ENCODE measurements around the gene HEPACAM.

Gene HEPACAM

GRCh38 chr11:124892750-124893454 lies 42.9 kb downstream of the HEPACAM start:
- no peak for TF ChIP-seq CTCF (conservative IDR thresholded peaks at IDR 0.05; ENCODE audit: low read depth, low read length)
- DNase-seq (ENCODE audit: low read depth): peak; percentile 31

GRCh38 chr11:124892146-124892545 lies 43.7 kb downstream of the HEPACAM start:
- H3K4me3 ChIP-seq (ENCODE audit: low read depth, low read length): no peak overlapping the region
- no peak for TF ChIP-seq CTCF (conservative IDR thresholded peaks at IDR 0.05; ENCODE audit: low read depth, low read length)
- DNase-seq (ENCODE audit: low read depth): no peak

More at GRCh38 chr11:124892750-124893454, 42.9 kb downstream of the HEPACAM start:
- no peak overlapping the region for H3K4me3 ChIP-seq (ENCODE audit: low read depth, low read length)

- no peak for DNase-seq (ENCODE audit: low read depth)
- TF ChIP-seq CTCF (conservative IDR thresholded peaks at IDR 0.05; ENCODE audit: low read depth, low read length): no peak
- no peak overlapping the region for H3K4me3 ChIP-seq (ENCODE audit: low read depth, low read length)
Observed at GRCh38 chr11:124891373-124891861, 44.4 kb downstream of the HEPACAM start.

GRCh38 chr11:124890683-124891372 lies 45.0 kb downstream of the HEPACAM start:
- no peak for DNase-seq (ENCODE audit: low read depth)
- H3K4me3 ChIP-seq (ENCODE audit: low read depth, low read length): no peak overlapping the region
- no peak for TF ChIP-seq CTCF (conservative IDR thresholded peaks at IDR 0.05; ENCODE audit: low read depth, low read length)

GRCh38 chr11:124890151-124890550 lies 45.7 kb downstream of the HEPACAM start:
- no peak for DNase-seq (ENCODE audit: low read depth)
- no peak for TF ChIP-seq CTCF (conservative IDR thresholded peaks at IDR 0.05; ENCODE audit: low read depth, low read length)
- H3K4me3 ChIP-seq (ENCODE audit: low read depth, low read length): no peak overlapping the region

- no peak for TF ChIP-seq CTCF (conservative IDR thresholded peaks at IDR 0.05; ENCODE audit: low read depth, low read length)
Observed at GRCh38 chr11:124889191-124890091, 46.4 kb downstream of the HEPACAM start.

More at GRCh38 chr11:124889191-124890091, 46.4 kb downstream of the HEPACAM start:
- no peak overlapping the region for H3K4me3 ChIP-seq (ENCODE audit: low read depth, low read length)
- no peak for DNase-seq (ENCODE audit: low read depth)

All from choroid plexus epithelial cell (primary cell).